DOHH2 (cell line): ENCODE results near the gene RNF130.

Experiments used
- CTCF ChIP-seq: fragments of 200-600 bp; sonication (generic); IDR thresholded peaks from one replicate; pipeline ENCODE4 v1.5.1; 2014; ENCODE audit warnings: antibody characterized with exemption, mild to moderate bottlenecking, low read depth, low read length; ENCODE audit not compliant: poor library complexity, severe bottlenecking
- EZH2phosphoT487 ChIP-seq: fragments of 200-600 bp; sonication (generic); IDR thresholded peaks from 2 replicates; pipeline ENCODE4 v1.6.1; 2017; ENCODE audit warnings: borderline replicate concordance, mild to moderate bottlenecking, antibody characterized with exemption, low read length, moderate library complexity, mixed read lengths

GRCh38 chr5:180069589-180070247 lies 1.8 kb downstream of the RNF130 start:
- TF ChIP-seq EZH2phosphoT487 (no peak), CTCF (no peak)
